Keratinocyte (primary cell): ENCODE measurements around the gene GATA2. TPM values are rescaled to one million over a fixed set of nuclear protein-coding genes. Genes with fewer than 3 reads are reported as not detected.

Experiments used
- DNase-seq: peaks from one replicate; pipeline ENCODE4 v3.0.0-alpha.2; 2011; ENCODE audit warnings: low read depth, missing footprints, low spot score
- FAIRE-seq: peaks from 2 replicates; lab custom pipeline; 2011; peaks lifted over from hg19 to GRCh38; lab: Jason Lieb, UNC
- H2AFZ ChIP-seq: 2 replicates; pipeline ENCODE4 v1.6.0; 2012; ENCODE audit warnings: low read length, control low read depth, inconsistent platforms; ENCODE audit not compliant: control insufficient read depth
- H3K27ac ChIP-seq: 2 replicates; pipeline ENCODE4 v1.5.1; 2011; ENCODE audit warnings: low read length; ENCODE audit not compliant: control insufficient read depth, insufficient read depth
- H3K27me3 ChIP-seq: 3 replicates; pipeline ENCODE4 v1.6.0; 2011; ENCODE audit warnings: low read length; ENCODE audit not compliant: control insufficient read depth, insufficient read depth; ENCODE audit errors: extremely low read depth
- H3K36me3 ChIP-seq, 2 experiments: 2 replicates in 1 of 2; 3 replicates in 1 of 2; pipeline ENCODE4 v1.5.1; 2011; ENCODE audit warnings: low read length in 2 of 2, mild to moderate bottlenecking in 1 of 2; ENCODE audit not compliant: control insufficient read depth in 2 of 2, insufficient read depth in 2 of 2; ENCODE audit errors: extremely low read depth in 1 of 2
- H3K4me1 ChIP-seq: 3 replicates; pipeline ENCODE4 v1.5.1; 2011; ENCODE audit warnings: low read length; ENCODE audit not compliant: control insufficient read depth, insufficient read depth; ENCODE audit errors: extremely low read depth
- H3K4me2 ChIP-seq: 3 replicates; pipeline ENCODE4 v1.6.0; 2011; ENCODE audit warnings: low read depth, low read length; ENCODE audit not compliant: control insufficient read depth, insufficient read depth; ENCODE audit errors: extremely low read depth
- H3K4me3 ChIP-seq, 3 experiments: fragments of 200-600 bp in 1 of 3; sonication (generic) in 1 of 3; 2 replicates in 2 of 3; 3 replicates in 1 of 3; pipeline ENCODE4 v1.5.1; 2011 to 2016; ENCODE audit warnings: low read length in 3 of 3, mild to moderate bottlenecking in 3 of 3, control low read depth in 2 of 3, inconsistent platforms in 1 of 3, low read depth in 1 of 3, mixed read lengths in 1 of 3, mixed run types in 1 of 3, moderate library complexity in 1 of 3; ENCODE audit not compliant: control insufficient read depth in 2 of 3, insufficient read depth in 2 of 3; ENCODE audit errors: extremely low read depth in 1 of 3
- H3K79me2 ChIP-seq: 2 replicates; pipeline ENCODE4 v1.6.0; 2012; ENCODE audit warnings: low read length; ENCODE audit not compliant: control insufficient read depth, insufficient read depth
- H3K9ac ChIP-seq: 3 replicates; pipeline ENCODE4 v1.6.0; 2011; ENCODE audit warnings: low read length; ENCODE audit not compliant: control insufficient read depth, insufficient read depth; ENCODE audit errors: extremely low read depth
- H3K9me1 ChIP-seq: 3 replicates; pipeline ENCODE4 v1.6.0; 2011; ENCODE audit warnings: low read length; ENCODE audit not compliant: control insufficient read depth, insufficient read depth; ENCODE audit errors: extremely low read depth
- H3K9me3 ChIP-seq: 2 replicates; pipeline ENCODE4 v1.5.1; 2012; ENCODE audit warnings: low read depth, low read length; ENCODE audit not compliant: control insufficient read depth
- H4K20me1 ChIP-seq: 3 replicates; pipeline ENCODE4 v1.6.0; 2011; ENCODE audit warnings: low read length; ENCODE audit not compliant: control insufficient read depth, insufficient read depth; ENCODE audit errors: extremely low read depth
- CTCF ChIP-seq, 3 experiments: IDR thresholded peaks in 1 of 3; conservative IDR thresholded peaks in 1 of 3; optimal IDR thresholded peaks in 1 of 3; 2 replicates in 2 of 3; 3 replicates in 1 of 3; pipeline versions ENCODE3 to v1.5.1; 2011; ENCODE audit warnings: low read length in 3 of 3, mild to moderate bottlenecking in 3 of 3, moderate library complexity in 2 of 3, control low read depth in 1 of 3, inconsistent platforms in 1 of 3; ENCODE audit not compliant: insufficient read depth in 2 of 3; ENCODE audit errors: extremely low read depth in 1 of 3
- EZH2 ChIP-seq: IDR thresholded peaks from one replicate; pipeline ENCODE4 v1.6.1; 2012; ENCODE audit warnings: inconsistent platforms, mild to moderate bottlenecking, low read length, moderate library complexity
- dilution Hi-C: fragments of 300-500 bp; cut with MboI; formaldehyde crosslinking; loops from one replicate; pipeline ENCODE4 v1.7.0; 2020; ENCODE audit warnings: low sequenced_read_pairs; ENCODE audit not compliant: extremely low pct_ligation_motif_present
- polyA plus RNA-seq, 5 experiments: library from polyadenylated mRNA; depleted of rRNA in 3 of 5; stranded (reverse) in 3 of 5; stranded (forward) in 1 of 5; unstranded in 1 of 5; fragments of >200 nt; gene quantifications; 1 replicate in 1 of 5; 2 replicates in 3 of 5; 3 replicates in 1 of 5; pipeline versions ENCODE4 v1.2.1 to v1.2.3, GENCODE V29; 2011 to 2012; ENCODE audit warnings: missing spikeins in 2 of 5, low read depth in 1 of 5, low replicate concordance in 1 of 5

Gene GATA2
- polyA plus RNA-seq, 1 donor (not counting 4 experiments of a cell fraction or from before 2014, with no cell fraction given), result not detected

DNA sequence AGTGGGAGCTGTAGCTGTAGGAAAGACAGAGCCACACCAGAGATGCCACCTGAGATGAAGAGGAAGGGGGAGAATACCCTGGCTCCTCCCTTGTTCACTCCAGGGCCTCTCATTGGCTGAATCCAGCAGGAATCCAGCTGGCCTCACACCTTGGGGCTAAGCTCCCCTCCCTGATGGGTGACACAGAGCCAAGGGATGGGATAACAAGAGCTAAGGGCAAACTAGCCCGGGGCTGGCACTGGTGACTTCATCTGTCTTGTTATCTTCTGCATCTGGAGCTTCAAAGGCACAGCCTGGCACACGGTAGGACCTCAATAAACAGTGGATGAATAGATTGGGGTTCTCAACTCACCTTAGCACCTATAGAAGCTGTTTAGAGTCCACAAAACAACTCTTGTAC, 13.8 kb upstream of the GATA2 start:
- Histone ChIP-seq H3K9ac (no peak overlapping the region), H2AFZ (no peak overlapping the region), H3K9me3 (no peaks in the 10 kb centered on the region), H3K4me3 (no peak overlapping the region), H3K79me2 (no peaks in the 10 kb centered on the region), H3K27me3 (peaks cover 10% of the 10 kb centered on the region), H3K4me1 (no peaks in the 10 kb centered on the region), H3K27ac (no peak overlapping the region), H3K9me1 (no peaks in the 10 kb centered on the region), H3K4me2 (no peak overlapping the region), H3K36me3 (no peaks in the 10 kb centered on the region), H4K20me1 (no peaks in the 10 kb centered on the region)
- TF ChIP-seq CTCF (optimal IDR thresholded peaks at IDR 0.05 in 1 of 3, IDR thresholded peaks at IDR 0.05 in 1 of 3, conservative IDR thresholded peaks at IDR 0.05 in 1 of 3; ENCODE audit: extremely low read depth in 1 of 3, insufficient read depth in 2 of 3, low read length in 3 of 3) (no peak), EZH2 (no peak)
- dilution Hi-C loops, result no loop called here
- FAIRE-seq, result no peak
- no peak for DNase-seq

DNA sequence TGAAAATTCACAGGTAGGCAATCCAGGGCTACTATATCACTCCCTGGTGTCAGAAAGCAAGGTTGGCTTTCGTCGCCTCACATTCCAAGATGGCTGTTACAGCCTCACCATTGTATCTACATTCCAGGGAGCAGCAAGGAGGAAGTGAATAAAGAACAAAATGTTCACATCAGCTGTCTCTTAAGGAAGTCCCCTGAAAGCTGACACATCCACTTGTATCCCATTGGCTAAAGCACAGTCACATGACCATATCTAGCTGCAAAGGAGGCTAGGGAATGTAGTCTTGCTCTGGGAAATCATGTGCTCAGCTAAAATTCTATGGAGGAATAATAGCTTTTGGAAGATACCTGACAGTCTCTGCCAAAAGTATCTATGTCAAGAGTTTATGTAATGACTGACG, 12.8 kb upstream of the GATA2 start:
- no peak overlapping the region for H3K4me2 ChIP-seq
- H3K4me1 ChIP-seq, result no peaks in the 10 kb centered on the region
- TF ChIP-seq EZH2, result no peak
- TF ChIP-seq CTCF (optimal IDR thresholded peaks at IDR 0.05 in 1 of 3, IDR thresholded peaks at IDR 0.05 in 1 of 3, conservative IDR thresholded peaks at IDR 0.05 in 1 of 3; ENCODE audit: extremely low read depth in 1 of 3, insufficient read depth in 2 of 3, low read length in 3 of 3), result no peak
- no peak for FAIRE-seq
- H3K36me3 ChIP-seq, result no peaks in the 10 kb centered on the region
- H4K20me1 ChIP-seq, result no peaks in the 10 kb centered on the region
- peaks cover 15% of the 10 kb centered on the region for H3K27me3 ChIP-seq
- DNase-seq, result no peak
- H3K27ac ChIP-seq, result no peak overlapping the region
- H3K79me2 ChIP-seq, result no peaks in the 10 kb centered on the region
- H3K9me1 ChIP-seq, result no peaks in the 10 kb centered on the region
- no peak overlapping the region for H2AFZ ChIP-seq
- no peaks in the 10 kb centered on the region for H3K9me3 ChIP-seq
- no peak overlapping the region for H3K9ac ChIP-seq
- dilution Hi-C loops, result no loop called here
- no peak overlapping the region for H3K4me3 ChIP-seq
